AG04449 (cell line): Measurements from ENCODE around the gene MYH8.

Experiments
- CTCF ChIA-PET: fragments of 350-600 bp; formaldehyde crosslinking; extraction: SDS; loops from one replicate; lab custom pipeline; 2021; ENCODE audit warnings: antibody characterized with exemption; lab: Yijun Ruan, JAX
- POLR2A ChIA-PET: fragments of 400-600, 350-600 bp; formaldehyde crosslinking; extraction: SDS; loops from one replicate; lab custom pipeline; 2020; ENCODE audit warnings: antibody characterized with exemption, inconsistent platforms; lab: Yijun Ruan, JAX
- DNase-seq: peaks from one replicate; pipeline ENCODE4 v3.0.0-alpha.2; 2010; ENCODE audit warnings: low read depth, low spot score
- H3K4me3 ChIP-seq: 2 replicates; pipeline ENCODE4 v1.5.1; 2011; ENCODE audit warnings: low read depth, mild to moderate bottlenecking, control low read depth, low read length
- TF ChIP-seq, protein P1 (sequence below): IDR thresholded peaks from one replicate; pipeline ENCODE4 v1.5.1; 2011; ENCODE audit warnings: mild to moderate bottlenecking, moderate library complexity, low read length, control low read depth, inconsistent platforms; ENCODE audit not compliant: insufficient read depth; ENCODE audit errors: missing control alignments

MYH8 gene

DNA sequence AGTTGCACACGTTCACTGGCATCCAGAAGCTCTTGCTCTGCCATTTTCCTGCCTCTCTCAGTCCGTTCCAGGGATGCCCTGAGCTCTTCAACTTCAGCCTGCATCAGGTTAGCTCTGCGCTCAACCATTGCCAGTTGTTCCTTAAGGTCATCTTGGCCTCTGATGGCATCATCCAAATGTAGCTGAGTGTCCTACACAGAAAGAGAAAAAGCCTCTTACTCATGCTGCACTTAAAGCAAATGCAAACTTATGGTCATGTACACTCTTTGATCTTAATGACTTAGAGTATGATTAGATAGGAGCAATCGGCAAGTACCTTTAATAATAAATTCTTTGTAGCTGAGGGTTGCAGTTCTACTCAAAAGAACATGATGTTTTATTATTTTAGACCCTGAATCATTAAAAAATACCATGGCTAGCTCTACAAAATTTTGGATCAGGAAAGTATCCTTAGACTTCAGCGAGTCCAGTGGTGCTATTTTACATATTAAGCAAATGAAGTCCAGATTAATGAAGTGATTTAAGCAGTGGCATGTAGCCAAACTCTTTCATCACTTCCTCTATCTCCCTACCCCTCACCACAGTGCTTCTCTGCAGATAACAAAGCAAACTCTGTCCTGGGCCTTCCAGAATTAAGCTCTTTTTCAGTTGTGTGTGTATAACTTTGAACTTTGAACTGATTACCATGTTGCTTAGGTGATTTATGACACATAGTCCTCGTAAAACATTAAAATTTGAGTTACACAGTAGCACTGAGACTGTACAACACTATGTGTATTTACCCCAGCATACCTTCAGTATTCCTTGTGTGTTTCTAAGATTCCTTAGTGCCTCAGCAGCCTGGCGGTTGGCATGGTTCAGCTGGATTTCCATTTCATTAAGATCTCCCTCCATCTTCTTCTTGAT lies 25.5 kb upstream of the MYH8 start:
- TF ChIP-seq, protein P1, sequence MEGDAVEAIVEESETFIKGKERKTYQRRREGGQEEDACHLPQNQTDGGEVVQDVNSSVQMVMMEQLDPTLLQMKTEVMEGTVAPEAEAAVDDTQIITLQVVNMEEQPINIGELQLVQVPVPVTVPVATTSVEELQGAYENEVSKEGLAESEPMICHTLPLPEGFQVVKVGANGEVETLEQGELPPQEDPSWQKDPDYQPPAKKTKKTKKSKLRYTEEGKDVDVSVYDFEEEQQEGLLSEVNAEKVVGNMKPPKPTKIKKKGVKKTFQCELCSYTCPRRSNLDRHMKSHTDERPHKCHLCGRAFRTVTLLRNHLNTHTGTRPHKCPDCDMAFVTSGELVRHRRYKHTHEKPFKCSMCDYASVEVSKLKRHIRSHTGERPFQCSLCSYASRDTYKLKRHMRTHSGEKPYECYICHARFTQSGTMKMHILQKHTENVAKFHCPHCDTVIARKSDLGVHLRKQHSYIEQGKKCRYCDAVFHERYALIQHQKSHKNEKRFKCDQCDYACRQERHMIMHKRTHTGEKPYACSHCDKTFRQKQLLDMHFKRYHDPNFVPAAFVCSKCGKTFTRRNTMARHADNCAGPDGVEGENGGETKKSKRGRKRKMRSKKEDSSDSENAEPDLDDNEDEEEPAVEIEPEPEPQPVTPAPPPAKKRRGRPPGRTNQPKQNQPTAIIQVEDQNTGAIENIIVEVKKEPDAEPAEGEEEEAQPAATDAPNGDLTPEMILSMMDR = no peak
- POLR2A ChIA-PET = no interaction called here
- CTCF ChIA-PET = interaction anchor here (1.0 kb wide), 1 partner anchor 170 kb away, joined by 4 read pairs; no protein-coding TSS in a partner anchor
- H3K4me3 ChIP-seq = no peak overlapping the region
- DNase-seq = no peak

DNA sequence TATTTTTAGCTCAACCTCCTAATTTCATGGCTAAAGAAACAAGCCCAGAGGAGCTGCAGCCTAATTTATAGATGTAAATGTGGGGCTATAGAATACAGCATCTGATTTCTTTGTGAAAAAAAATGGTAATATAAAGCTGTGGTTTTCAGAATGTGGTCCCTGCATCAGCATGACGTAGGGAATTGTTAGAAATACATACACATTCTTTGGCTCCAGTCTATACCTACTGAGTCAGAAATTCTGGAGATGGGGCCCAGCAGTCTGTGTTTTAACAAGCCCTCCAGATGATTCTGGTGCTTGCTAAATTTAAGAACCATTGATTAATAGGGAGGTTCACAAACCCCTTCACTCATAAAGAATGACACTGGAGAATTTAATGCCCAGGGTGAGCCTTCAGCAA lies 18.1 kb upstream of the MYH8 start:
- TF ChIP-seq, protein P1 = no peak
- ChIA-PET CTCF (no interaction called here), POLR2A (no interaction called here)
- DNase-seq = no peak
- no peak overlapping the region for H3K4me3 ChIP-seq

DNA sequence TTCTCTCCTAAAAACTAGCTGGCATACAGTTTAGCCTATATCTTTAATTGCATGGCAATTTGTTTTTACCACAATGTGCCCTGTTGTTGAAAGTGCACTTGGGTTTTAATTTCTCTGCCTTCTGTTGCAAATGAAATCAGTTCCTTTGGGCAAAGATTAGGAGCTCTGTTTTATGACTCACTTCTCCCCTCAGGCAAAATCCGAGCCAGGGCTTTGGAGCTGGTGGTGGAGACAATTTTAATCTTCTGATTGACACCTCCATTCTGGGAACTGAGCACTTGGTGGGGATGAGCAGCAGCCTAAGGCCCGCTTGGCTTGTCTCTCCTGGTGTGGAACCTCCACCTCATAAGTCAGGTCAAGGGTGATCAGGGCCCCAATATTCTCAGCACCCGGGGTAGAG lies 13.3 kb upstream of the MYH8 start:
- TF ChIP-seq, protein P1 = no peak
- DNase-seq = no peak
- CTCF ChIA-PET = no interaction called here
- POLR2A ChIA-PET = no interaction called here
- H3K4me3 ChIP-seq = no peak overlapping the region

DNA sequence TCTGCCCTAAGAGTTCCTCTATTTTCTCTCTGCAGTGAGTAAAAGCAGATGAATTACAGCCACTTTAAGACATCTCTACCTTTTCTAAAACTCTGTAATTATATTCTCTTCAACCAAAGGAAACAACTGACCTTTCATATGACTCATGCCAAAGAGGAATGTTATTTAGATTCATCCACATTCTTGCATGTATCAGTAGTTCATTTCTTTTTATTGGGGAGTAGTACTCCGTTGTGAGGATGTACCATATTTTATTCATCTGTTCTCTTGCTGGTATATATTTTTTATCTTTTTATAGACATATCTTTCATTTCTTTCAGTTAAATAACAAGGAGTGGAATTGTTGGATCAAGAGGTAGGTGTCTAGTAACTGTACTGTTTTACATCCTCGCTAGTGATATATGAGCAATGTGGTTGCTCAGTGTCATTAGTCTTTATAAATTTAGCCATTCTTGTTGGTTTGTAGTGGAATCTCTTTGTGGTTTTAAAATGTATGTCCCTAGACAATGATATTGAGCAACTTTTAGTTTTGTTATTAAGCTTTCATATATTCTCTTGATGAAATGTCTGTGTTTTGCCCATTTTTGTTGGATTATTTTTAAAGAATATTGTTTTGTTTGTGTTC lies 7.8 kb upstream of the MYH8 start:
- DNase-seq = no peak
- TF ChIP-seq, protein P1 = no peak
- no peak overlapping the region for H3K4me3 ChIP-seq
- CTCF ChIA-PET = no interaction called here
- POLR2A ChIA-PET = no interaction called here

DNA sequence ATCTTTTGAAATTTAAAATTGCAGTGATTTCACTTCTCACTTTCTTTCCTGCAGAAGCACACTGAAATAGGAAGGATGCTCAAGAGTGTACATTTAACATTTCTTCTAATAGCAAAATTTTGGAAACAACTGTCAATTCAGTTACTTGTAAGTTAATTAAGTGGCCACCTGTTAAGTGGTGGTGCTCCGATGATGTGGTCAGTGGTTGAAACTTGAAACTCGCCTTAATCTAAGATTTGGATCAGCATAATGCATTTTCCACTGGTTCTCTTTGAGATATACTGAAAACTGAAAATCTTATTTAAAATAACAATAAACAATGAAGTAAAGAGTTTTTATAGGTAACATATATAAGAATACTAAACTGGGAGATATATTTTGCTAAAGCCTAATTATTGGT lies 7.0 kb upstream of the MYH8 start:
- no peak overlapping the region for H3K4me3 ChIP-seq
- TF ChIP-seq, protein P1 = no peak
- ChIA-PET CTCF (no interaction called here), POLR2A (no interaction called here)
- DNase-seq = no peak

DNA sequence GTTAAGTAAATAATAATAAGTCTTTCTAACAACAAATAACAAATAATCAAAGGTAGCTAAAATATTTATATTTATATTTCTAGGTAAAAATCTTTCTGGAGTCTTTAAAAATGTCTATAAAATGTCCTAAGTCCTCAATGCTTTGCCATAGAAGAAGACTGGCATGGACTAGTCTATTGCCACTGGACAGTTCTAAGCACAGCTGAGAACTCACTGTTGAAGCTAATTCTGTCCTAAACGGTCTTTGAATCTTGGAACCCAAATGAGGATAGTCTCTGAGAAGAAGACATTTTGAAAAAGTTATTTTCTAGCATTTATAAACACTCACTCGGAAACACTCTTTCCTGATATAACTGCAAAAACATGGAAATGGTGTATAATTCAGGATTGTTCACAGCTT lies 539 bp downstream of the MYH8 start:
- DNase-seq = no peak
- TF ChIP-seq, protein P1 = no peak
- ChIA-PET POLR2A (no interaction called here), CTCF (no interaction called here)
- H3K4me3 ChIP-seq = no peak overlapping the region
